GM10266 (cell line): ENCODE measurements around the gene SGCA.

ENCODE experiments used
- DNase-seq: peaks from one replicate; pipeline ENCODE4 v3.0.0; 2012; ENCODE audit errors: extremely low spot score
- TF ChIP-seq, protein P1 (sequence below): IDR thresholded peaks from 2 replicates; pipeline ENCODE4 v1.5.1; 2012; ENCODE audit warnings: mild to moderate bottlenecking, low read depth; ENCODE audit not compliant: control insufficient read depth, insufficient read depth; ENCODE audit errors: missing control alignments

SGCA gene

DNA sequence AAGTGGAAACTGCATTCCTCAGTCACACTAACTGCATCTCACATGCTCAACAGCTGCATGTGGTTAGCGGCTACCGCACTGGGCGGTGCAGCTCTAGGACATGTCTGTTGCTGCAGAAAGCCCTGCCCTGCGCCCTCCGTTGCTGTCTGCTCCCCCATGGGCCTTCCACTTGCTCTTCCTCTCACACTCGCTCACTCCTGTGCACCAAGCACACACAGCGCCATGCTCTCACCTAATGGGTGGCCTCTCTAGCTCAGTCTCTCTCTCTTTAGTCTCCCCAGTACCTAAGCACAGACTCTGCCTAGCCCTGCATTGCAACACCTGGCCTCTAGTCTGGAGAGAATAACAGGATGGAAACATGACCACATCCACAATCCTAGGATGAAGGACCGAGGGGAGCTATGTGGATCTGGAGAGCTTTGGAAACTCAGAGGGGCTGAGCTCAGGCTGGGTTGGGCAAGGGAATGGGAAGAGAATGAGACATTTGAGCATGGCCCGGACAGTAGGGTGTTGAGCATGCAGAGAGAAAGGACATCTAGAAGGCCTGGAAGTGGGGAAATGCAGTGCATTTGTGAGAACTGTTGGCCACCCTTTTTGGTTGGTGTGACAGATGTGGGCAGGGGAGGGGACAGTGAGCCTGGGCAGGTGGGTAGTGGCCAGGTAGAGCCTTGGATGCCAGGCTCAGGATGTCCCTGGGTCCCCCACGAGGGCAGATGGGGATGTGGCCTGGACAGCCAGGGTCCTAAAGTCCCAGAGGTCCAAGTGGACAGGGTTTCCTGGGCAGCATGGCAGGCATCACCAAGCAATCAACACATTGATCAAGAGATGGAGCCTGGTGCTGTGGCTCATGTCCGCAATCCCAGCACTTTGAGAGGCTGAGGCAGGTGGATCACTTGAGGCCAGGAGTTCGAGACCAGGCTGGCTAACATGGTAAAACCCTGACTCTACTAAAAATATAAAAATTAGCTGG is 16.1 kb downstream of the SGCA start:
- TF ChIP-seq, protein P1, sequence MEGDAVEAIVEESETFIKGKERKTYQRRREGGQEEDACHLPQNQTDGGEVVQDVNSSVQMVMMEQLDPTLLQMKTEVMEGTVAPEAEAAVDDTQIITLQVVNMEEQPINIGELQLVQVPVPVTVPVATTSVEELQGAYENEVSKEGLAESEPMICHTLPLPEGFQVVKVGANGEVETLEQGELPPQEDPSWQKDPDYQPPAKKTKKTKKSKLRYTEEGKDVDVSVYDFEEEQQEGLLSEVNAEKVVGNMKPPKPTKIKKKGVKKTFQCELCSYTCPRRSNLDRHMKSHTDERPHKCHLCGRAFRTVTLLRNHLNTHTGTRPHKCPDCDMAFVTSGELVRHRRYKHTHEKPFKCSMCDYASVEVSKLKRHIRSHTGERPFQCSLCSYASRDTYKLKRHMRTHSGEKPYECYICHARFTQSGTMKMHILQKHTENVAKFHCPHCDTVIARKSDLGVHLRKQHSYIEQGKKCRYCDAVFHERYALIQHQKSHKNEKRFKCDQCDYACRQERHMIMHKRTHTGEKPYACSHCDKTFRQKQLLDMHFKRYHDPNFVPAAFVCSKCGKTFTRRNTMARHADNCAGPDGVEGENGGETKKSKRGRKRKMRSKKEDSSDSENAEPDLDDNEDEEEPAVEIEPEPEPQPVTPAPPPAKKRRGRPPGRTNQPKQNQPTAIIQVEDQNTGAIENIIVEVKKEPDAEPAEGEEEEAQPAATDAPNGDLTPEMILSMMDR = no peak
- no peak for DNase-seq

DNA sequence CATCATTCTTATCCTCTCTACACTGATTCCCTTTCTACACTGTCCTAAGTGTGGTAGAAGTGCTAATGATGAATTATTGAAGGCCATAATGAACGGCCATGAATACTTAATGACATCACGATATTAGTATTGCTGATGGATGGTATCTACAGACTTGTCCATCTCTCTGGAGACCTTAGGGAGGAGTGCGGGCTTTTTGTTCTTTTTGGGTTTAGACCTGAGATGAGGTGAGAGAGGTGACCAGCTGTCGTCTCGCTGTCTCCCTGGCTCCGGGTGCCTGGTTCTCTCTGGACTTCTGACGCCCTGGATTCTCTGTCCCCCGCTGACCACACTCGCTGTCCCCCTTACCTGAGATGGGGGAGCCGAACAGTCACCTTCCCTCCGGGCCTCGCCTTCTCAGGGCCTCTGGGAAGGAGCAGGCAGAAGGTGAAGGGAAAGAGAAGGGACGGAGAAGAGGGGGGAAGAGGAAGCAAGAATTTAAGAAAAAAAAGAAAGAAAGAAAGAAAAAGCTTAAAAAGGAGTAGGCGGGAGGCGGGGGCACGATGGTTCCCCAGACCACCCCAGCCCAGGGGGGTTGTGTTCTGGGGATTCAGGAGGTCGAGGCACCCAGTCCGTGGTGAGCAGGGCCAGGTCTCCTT is 17.1 kb downstream of the SGCA start:
- no peak for DNase-seq
- TF ChIP-seq, protein P1 = no peak

DNA sequence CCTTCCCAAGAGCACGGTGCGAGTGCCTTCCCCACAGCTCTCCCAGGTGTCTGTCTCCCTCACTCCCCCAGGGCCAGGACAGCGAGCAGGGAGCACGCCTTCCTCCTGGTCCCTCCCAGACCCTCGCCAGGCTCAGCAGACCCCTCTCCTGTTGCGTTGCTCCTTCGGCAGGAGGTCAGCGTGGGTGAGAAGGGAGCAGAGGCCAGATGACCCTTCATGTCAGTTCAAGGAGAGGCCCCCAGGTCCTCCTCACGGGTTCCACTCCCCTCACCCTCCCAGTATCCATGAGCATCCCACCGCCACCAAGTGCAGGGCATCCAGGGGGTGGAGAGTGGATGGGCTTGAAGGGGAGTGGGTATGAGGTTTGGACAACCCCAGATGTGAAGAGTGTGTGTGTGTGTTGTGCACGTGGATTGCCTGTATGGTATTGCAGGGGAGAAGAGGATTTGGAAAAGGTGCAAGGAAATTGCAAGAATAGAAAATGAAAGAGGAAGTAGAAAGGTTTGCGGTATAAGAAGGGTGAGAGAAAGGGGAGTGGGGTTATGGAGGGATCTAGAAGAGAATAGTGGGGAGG is 17.7 kb downstream of the SGCA start:
- TF ChIP-seq, protein P1 = no peak
- DNase-seq = no peak

DNA sequence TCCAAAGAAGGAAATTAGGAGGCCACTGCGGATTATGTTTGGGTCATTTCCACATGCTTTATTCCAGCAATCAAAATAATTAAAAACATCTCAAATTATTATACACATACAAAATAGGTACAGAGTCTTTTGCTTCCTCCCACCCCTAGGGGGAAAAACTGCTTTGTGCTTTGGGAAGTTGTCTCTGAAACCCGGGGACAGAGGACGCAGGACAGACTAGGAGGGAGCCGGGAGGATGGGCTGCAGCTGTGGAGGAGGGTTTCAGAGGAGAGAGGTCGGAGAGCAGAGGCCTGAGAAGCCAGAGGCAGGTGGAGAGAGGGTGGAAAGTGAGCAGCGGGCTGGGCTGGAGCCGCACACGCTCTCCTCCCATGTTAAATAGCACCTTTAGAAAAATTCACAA is 18.3 kb downstream of the SGCA start:
- no peak for DNase-seq
- TF ChIP-seq, protein P1 = no peak

DNA sequence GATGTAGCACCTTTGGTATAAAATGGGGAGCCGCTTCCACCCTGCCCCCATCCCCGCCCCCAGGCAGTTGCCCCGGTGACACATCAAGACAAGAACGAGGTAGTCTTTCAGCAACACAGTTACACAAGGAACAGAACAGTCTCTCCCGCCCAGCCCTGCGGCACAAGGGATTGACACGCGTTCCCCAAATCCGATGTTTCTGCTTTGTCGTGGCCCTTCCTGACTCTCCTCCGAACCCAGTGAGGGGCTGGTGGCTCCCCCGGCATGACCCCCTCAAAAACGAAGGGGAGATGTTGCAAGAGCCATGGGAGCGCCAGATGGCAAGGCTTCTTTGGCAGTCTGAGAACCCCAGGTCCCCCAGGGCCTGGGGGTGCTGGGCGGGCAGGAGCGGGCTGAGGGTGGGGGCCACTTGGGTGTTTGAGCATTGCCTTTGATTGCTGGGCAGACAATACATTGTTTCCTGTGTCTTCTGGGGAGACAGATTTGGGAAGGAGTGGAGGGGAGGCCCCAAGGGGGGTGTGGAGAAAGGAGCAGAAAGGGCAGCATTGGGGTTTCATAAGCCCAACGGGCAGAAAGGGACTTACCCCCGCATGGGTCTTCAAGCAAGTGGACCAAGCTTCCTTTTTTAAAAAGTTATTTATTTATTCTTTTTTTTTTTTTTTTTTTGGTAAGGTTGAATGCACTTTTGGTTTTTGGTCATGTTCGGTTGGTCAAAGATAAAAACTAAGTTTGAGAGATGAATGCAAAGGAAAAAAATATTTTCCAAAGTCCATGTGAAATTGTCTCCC is 19.0 kb downstream of the SGCA start:
- no peak for DNase-seq
- TF ChIP-seq, protein P1 = no peak

DNA sequence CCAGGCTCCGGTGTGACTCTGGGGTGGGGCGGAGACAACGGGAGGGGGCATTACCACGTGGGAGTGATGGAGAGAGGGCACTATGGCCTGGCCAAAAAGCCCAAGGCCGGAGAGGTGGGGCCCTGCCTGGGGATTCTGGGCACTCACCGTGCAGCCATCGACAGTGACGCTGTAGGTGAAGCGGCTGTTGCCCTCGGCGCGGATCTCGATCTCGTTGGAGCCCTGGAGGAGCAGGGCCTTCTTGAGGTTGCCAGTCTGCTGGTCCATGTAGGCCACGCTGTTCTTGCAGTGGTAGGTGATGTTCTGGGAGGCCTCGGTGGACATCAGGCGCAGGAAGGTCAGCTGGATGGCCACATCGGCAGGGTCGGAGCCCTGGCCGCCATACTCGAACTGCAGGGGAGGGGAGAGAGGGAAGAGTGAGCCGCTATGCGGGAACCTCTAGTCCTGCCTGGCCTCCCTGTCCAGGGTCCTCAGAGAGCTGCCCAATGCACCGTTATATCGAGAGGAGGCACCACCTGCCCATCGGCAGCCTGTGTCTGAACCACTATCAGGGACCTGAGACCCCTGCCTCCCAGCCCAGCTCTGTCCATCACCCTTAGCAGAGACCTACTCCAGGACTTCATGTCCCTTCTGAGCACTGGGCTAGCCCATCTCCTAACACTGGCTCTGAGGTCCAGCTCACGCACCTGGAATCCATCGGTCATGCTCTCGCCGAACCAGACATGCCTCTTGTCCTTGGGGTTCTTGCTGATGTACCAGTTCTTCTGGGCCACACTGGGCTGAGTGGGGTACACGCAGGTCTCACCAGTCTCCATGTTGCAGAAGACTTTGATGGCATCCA is 20.0 kb downstream of the SGCA start:
- TF ChIP-seq, protein P1 = no peak
- DNase-seq = no peak
